Measurements from ENCODE around the gene DEGS2. TPM values are rescaled to one million over a fixed set of nuclear protein-coding genes. Genes with fewer than 3 reads are reported as not detected.

DEGS2 gene
- total and polyA plus RNA-seq, 2 of the 13 experiments (the other 11 are each of a cell fraction or from before 2014, with no cell fraction given), result 0.09 TPM

DNA sequence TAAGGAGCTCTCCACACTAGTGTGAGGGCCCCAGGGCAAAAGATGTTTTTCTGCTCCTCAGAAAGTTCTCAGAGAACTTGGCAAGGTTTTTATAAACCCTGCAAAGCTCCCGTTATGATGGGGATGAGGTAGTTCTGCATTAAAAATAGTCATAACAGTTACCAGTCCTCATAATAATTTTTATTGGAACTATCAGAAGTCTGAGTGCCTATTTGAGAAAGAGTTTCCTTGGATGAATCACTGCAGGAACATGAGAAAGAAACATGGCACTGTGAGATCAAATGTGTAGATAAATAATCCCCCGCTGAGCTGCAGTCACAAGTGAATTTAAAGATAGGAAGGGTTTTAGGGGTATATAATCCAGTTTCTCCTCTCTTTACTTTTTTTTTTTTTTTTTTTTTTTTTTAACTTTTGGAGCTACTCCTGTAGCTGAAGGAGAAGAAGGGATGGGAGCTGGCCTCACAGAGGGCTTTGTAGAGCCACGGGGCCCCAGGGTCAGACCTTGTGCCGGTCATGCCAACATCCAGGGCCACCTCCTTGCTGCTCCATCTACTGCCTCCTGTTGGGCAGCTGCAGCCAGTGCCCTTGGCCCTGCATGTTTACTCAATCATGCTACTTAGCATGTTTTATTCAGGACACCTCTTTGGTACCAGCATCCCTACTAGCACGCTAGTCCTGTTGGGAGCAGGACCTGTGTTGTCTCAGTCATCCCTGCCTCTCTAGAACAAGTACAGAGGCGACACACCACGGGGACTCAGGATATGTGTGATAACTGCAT lies 54.7 kb downstream of the DEGS2 start:
- no TSS peak for BruUV-seq (replicated peaks)
- Histone ChIP-seq H3K4me1 (ENCODE audit: insufficient read depth, low read length) (no peaks in the 10 kb centered on the region), H2AFZ (ENCODE audit: low read length) (no peak overlapping the region), H3K9me3 (ENCODE audit: low read length) (no peaks in the 10 kb centered on the region), H3K9ac (ENCODE audit: insufficient read depth, low read depth, low read length) (no peak overlapping the region), H3K79me2 (ENCODE audit: insufficient read depth, low read length) (no peaks in the 10 kb centered on the region), H3K27me3 (ENCODE audit: control insufficient read depth in 1 of 2, insufficient read depth in 2 of 2, low read length in 2 of 2) (no peaks in the 10 kb centered on the region), H4K20me1 (ENCODE audit: insufficient read depth, low read length) (no peaks in the 10 kb centered on the region), H3K36me3 (replicated peaks in 1 of 2; ENCODE audit: control insufficient read depth in 1 of 2, insufficient read depth in 2 of 2, low read length in 2 of 2) (peaks cover 3% of the 10 kb centered on the region in 2 experiments; a peak in 3 of 5 replicates), H3K4me3 (replicated peaks in 1 of 3; ENCODE audit: insufficient read depth in 1 of 3, low read depth in 2 of 3, low read length in 3 of 3) (no peak overlapping the region), H3K27ac (ENCODE audit: extremely low read length, insufficient read depth, low read length) (no peak overlapping the region), H3K4me2 (ENCODE audit: low read depth, low read length) (no peak overlapping the region)
- POLR2A ChIA-PET, result no interaction called here
- no peak for DNase-seq (ENCODE audit: low spot score)
- CTCF ChIA-PET (ENCODE audit: low intra/inter-chr PET ratio, low total read pairs), result no interaction called here
- no peak for ATAC-seq
- TF ChIP-seq PAF1 (CRISPR knock-in tag; IDR thresholded peaks at IDR 0.05), result no peak
- no peak for TF ChIP-seq ZNF788 (CRISPR knock-in tag; IDR thresholded peaks at IDR 0.05; ENCODE audit: borderline replicate concordance)
- TF ChIP-seq MYNN (CRISPR knock-in tag; IDR thresholded peaks at IDR 0.05; ENCODE audit: low read depth), result no peak
- no peak for TF ChIP-seq ZC3H4 (CRISPR knock-in tag; IDR thresholded peaks at IDR 0.05; ENCODE audit: borderline replicate concordance)
- TF ChIP-seq ZNF792 (CRISPR knock-in tag; IDR thresholded peaks at IDR 0.05), result no peak
- TF ChIP-seq, protein P1, sequence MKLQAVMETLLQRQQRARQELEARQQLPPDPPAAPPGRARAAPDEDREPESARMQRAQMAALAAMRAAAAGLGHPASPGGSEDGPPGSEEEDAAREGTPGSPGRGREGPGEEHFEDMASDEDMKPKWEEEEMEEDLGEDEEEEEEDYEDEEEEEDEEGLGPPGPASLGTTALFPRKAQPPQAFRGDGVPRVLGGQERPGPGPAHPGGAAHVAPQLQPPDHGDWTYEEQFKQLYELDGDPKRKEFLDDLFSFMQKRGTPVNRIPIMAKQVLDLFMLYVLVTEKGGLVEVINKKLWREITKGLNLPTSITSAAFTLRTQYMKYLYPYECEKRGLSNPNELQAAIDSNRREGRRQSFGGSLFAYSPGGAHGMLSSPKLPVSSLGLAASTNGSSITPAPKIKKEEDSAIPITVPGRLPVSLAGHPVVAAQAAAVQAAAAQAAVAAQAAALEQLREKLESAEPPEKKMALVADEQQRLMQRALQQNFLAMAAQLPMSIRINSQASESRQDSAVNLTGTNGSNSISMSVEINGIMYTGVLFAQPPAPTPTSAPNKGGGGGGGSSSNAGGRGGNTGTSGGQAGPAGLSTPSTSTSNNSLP (IDR thresholded peaks at IDR 0.05; ENCODE audit: low read depth, low read length), result no peak
- no peak for TF ChIP-seq ZNF3 (CRISPR knock-in tag; IDR thresholded peaks at IDR 0.05)
- no peak for TF ChIP-seq KLF6 (CRISPR knock-in tag; IDR thresholded peaks at IDR 0.05)
- TF ChIP-seq JUN (CRISPR knock-in tag; IDR thresholded peaks at IDR 0.05), result no peak
- TF ChIP-seq GZF1 (CRISPR knock-in tag; IDR thresholded peaks at IDR 0.05), result no peak
- TF ChIP-seq, protein P2, sequence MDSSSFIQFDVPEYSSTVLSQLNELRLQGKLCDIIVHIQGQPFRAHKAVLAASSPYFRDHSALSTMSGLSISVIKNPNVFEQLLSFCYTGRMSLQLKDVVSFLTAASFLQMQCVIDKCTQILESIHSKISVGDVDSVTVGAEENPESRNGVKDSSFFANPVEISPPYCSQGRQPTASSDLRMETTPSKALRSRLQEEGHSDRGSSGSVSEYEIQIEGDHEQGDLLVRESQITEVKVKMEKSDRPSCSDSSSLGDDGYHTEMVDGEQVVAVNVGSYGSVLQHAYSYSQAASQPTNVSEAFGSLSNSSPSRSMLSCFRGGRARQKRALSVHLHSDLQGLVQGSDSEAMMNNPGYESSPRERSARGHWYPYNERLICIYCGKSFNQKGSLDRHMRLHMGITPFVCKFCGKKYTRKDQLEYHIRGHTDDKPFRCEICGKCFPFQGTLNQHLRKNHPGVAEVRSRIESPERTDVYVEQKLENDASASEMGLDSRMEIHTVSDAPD (CRISPR knock-in tag; IDR thresholded peaks at IDR 0.05), result no peak
- TF ChIP-seq, protein P3, sequence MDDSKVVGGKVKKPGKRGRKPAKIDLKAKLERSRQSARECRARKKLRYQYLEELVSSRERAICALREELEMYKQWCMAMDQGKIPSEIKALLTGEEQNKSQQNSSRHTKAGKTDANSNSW (CRISPR knock-in tag; IDR thresholded peaks at IDR 0.05; ENCODE audit: borderline replicate concordance), result no peak
- no peak for TF ChIP-seq ZNF660 (CRISPR knock-in tag; IDR thresholded peaks at IDR 0.05; ENCODE audit: borderline replicate concordance, low read depth)
- TF ChIP-seq ZNF549 (CRISPR knock-in tag; IDR thresholded peaks at IDR 0.05), result no peak
- TF ChIP-seq, protein P4, sequence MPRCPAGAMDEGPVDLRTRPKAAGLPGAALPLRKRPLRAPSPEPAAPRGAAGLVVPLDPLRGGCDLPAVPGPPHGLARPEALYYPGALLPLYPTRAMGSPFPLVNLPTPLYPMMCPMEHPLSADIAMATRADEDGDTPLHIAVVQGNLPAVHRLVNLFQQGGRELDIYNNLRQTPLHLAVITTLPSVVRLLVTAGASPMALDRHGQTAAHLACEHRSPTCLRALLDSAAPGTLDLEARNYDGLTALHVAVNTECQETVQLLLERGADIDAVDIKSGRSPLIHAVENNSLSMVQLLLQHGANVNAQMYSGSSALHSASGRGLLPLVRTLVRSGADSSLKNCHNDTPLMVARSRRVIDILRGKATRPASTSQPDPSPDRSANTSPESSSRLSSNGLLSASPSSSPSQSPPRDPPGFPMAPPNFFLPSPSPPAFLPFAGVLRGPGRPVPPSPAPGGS (CRISPR knock-in tag; IDR thresholded peaks at IDR 0.05), result no peak
- TF ChIP-seq ZNF230 (CRISPR knock-in tag; IDR thresholded peaks at IDR 0.05), result no peak
- no peak for TF ChIP-seq ZFY (CRISPR knock-in tag; IDR thresholded peaks at IDR 0.05)
- TF ChIP-seq MEIS2 (CRISPR knock-in tag; IDR thresholded peaks at IDR 0.05), result no peak
- in situ Hi-C loops (cut with HindIII; ENCODE audit: extremely low pct_ligation_motif_present, low pct_unique_long_range_greater_than_20kb) (loop anchor here (10.0 kb wide), 1 partner anchor 120 kb away; no protein-coding TSS in a partner anchor), intact Hi-C loops (cut with micrococcal nuclease; ENCODE audit: unreplicated experiment) (no loop called here)
- 97% methylated on average over 6 of the region's 7 CpGs for WGBS (ENCODE audit: low lambda C conversion rate)
- no peak for FAIRE-seq

All from HepG2 (cell line).